ENCODE results near the gene ACADL. TPM values are rescaled to one million over a fixed set of nuclear protein-coding genes. Genes with fewer than 3 reads are reported as not detected.

ACADL gene
- total RNA-seq (2022; extraction: Qiagen RNA extraction; ENCODE audit: low read depth): 0.03 to 0.14 TPM (median 0.08 TPM) in 3 of 5 replicates, not detected in the others

GRCh38 chr2:210224941-210225672 is at the start of gene ACADL:
TSS of gene ACADL (minus strand) at chr2:210225447. CDS start at chr2:210225263, 184 bp downstream.

GRCh38 chr2:210171309-210172218 is 53.7 kb downstream of the ACADL start, which contains the start of gene KANSL1L:
TSS of gene KANSL1L (minus strand) at chr2:210171409. CDS start at chr2:210154582, 16,827 bp downstream.

Other genes starting within 250 kb of the ACADL start
- gene RPE, start 222.8 kb downstream of the ACADL start, total RNA-seq (2022; extraction: Qiagen RNA extraction; ENCODE audit: low read depth): 58.9 to 69.4 TPM (median 68.0 TPM) in 5 replicates
- 0.24 to 0.99 TPM (median 0.56 TPM) in 5 replicates for gene KANSL1L, start 54.0 kb downstream of the ACADL start, total RNA-seq (2022; extraction: Qiagen RNA extraction; ENCODE audit: low read depth)
- gene MYL1, start 89.7 kb upstream of the ACADL start, total RNA-seq (2022; extraction: Qiagen RNA extraction; ENCODE audit: low read depth): not detected in 5 replicates